GM23338 (cell line): ENCODE results near the gene NRG3.

Source experiments
- ETS1 ChIP-seq: IDR thresholded peaks from 2 replicates; pipeline ENCODE4 v1.6.1; 2016; ENCODE audit warnings: antibody characterized with exemption
- EZH2 ChIP-seq: fragments of 200-600 bp; sonication (generic); IDR thresholded peaks from one replicate; pipeline ENCODE4 v1.8.0; 2017; ENCODE audit warnings: antibody characterized with exemption, mild to moderate bottlenecking, low read depth; ENCODE audit not compliant: unreplicated experiment
- EZH2phosphoT487 ChIP-seq: fragments of 200-600 bp; sonication (generic); IDR thresholded peaks from one replicate; pipeline ENCODE4 v1.8.1; 2018; ENCODE audit warnings: antibody characterized with exemption; ENCODE audit not compliant: unreplicated experiment
- JUNB ChIP-seq: IDR thresholded peaks from one replicate; pipeline ENCODE4 v1.6.1; 2016; ENCODE audit warnings: antibody characterized with exemption; ENCODE audit not compliant: unreplicated experiment
- NANOG ChIP-seq: IDR thresholded peaks from 2 replicates; pipeline ENCODE4 v1.6.1; 2016; ENCODE audit warnings: antibody characterized with exemption, borderline replicate concordance
- POLR2AphosphoS5 ChIP-seq: IDR thresholded peaks from 2 replicates; pipeline ENCODE4 v1.6.1; 2016; ENCODE audit warnings: antibody characterized with exemption, low read depth
- STAT1 ChIP-seq: IDR thresholded peaks from one replicate; pipeline ENCODE4 v1.6.1; 2016; ENCODE audit warnings: antibody characterized with exemption; ENCODE audit not compliant: unreplicated experiment
- ZNF114 ChIP-seq: fragments of 250-450 bp; sonication (Bioruptor Pico); IDR thresholded peaks from 2 replicates; pipeline ENCODE4 v1.5.0; 2020; ENCODE audit warnings: mild to moderate bottlenecking, moderate library complexity
- ZNF331 ChIP-seq: fragments of 250-450 bp; sonication (Bioruptor Pico); IDR thresholded peaks from 2 replicates; pipeline ENCODE4 v1.5.0; 2020; ENCODE audit warnings: low read depth, mild to moderate bottlenecking, moderate library complexity
- ZNF462 ChIP-seq: fragments of 250-450 bp; sonication (Bioruptor Pico); IDR thresholded peaks from 2 replicates; pipeline ENCODE4 v1.5.0; 2020; ENCODE audit warnings: mild to moderate bottlenecking, moderate library complexity
- TF ChIP-seq, protein P1 (sequence below): IDR thresholded peaks from one replicate; pipeline ENCODE4 v1.6.1; 2018; ENCODE audit warnings: antibody characterized with exemption; ENCODE audit not compliant: unreplicated experiment
- TF ChIP-seq, protein P2 (sequence below), 2 experiments: fragments of 200-600 bp in 1 of 2; sonication (generic) in 1 of 2; conservative IDR thresholded peaks; 2 replicates each; pipeline versions ENCODE4 v1.5.1 to v1.6.1; 2016 to 2017; ENCODE audit warnings: antibody characterized with exemption in 2 of 2, low read depth in 2 of 2, mild to moderate bottlenecking in 2 of 2, moderate library complexity in 1 of 2

- TF ChIP-seq NANOG (no peak), POLR2AphosphoS5 (no peak), EZH2 (no peak), JUNB (no peak), STAT1 (no peak), ZNF462 (CRISPR knock-in tag) (no peak), ZNF331 (CRISPR knock-in tag) (no peak), EZH2phosphoT487 (no peak), ETS1 (no peak), ZNF114 (no peak)
- TF ChIP-seq, protein P1, sequence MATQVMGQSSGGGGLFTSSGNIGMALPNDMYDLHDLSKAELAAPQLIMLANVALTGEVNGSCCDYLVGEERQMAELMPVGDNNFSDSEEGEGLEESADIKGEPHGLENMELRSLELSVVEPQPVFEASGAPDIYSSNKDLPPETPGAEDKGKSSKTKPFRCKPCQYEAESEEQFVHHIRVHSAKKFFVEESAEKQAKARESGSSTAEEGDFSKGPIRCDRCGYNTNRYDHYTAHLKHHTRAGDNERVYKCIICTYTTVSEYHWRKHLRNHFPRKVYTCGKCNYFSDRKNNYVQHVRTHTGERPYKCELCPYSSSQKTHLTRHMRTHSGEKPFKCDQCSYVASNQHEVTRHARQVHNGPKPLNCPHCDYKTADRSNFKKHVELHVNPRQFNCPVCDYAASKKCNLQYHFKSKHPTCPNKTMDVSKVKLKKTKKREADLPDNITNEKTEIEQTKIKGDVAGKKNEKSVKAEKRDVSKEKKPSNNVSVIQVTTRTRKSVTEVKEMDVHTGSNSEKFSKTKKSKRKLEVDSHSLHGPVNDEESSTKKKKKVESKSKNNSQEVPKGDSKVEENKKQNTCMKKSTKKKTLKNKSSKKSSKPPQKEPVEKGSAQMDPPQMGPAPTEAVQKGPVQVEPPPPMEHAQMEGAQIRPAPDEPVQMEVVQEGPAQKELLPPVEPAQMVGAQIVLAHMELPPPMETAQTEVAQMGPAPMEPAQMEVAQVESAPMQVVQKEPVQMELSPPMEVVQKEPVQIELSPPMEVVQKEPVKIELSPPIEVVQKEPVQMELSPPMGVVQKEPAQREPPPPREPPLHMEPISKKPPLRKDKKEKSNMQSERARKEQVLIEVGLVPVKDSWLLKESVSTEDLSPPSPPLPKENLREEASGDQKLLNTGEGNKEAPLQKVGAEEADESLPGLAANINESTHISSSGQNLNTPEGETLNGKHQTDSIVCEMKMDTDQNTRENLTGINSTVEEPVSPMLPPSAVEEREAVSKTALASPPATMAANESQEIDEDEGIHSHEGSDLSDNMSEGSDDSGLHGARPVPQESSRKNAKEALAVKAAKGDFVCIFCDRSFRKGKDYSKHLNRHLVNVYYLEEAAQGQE: no peak
- TF ChIP-seq, protein P2, sequence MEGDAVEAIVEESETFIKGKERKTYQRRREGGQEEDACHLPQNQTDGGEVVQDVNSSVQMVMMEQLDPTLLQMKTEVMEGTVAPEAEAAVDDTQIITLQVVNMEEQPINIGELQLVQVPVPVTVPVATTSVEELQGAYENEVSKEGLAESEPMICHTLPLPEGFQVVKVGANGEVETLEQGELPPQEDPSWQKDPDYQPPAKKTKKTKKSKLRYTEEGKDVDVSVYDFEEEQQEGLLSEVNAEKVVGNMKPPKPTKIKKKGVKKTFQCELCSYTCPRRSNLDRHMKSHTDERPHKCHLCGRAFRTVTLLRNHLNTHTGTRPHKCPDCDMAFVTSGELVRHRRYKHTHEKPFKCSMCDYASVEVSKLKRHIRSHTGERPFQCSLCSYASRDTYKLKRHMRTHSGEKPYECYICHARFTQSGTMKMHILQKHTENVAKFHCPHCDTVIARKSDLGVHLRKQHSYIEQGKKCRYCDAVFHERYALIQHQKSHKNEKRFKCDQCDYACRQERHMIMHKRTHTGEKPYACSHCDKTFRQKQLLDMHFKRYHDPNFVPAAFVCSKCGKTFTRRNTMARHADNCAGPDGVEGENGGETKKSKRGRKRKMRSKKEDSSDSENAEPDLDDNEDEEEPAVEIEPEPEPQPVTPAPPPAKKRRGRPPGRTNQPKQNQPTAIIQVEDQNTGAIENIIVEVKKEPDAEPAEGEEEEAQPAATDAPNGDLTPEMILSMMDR (conservative IDR thresholded peaks at IDR 0.05; ENCODE audit: low read depth in 2 of 2): no peak
These were observed 903.9 kb downstream of the NRG3 start for GRCh38 chr10:82778908-82779307.
